Lung microvascular endothelial cell (primary cell): ENCODE measurements around the gene SMARCC1. TPM values are rescaled to one million over a fixed set of nuclear protein-coding genes. Genes with fewer than 3 reads are reported as not detected.

Experiments used
- DNase-seq, 2 donors: peaks; one replicate each; pipeline versions ENCODE4 v3.0.0 to v3.0.0-alpha.2; 2010; ENCODE audit warnings: low read depth in 2 of 2
- total RNA-seq: library from RNA; depleted of rRNA; stranded (reverse); fragments of >200 nt; gene quantifications from 2 replicates; pipeline ENCODE4 v1.2.1, GENCODE V29; 2014

Gene SMARCC1
- total RNA-seq, 1 donor from 2014 or later: 27.0 TPM

- no peak for DNase-seq
Measured at GRCh38 chr3:47553407-47553806, 228.3 kb downstream of the SMARCC1 start.

GRCh38 chr3:47542471-47543173 lies 239.1 kb downstream of the SMARCC1 start:
- no peak for DNase-seq

- no peak for DNase-seq
Measured at GRCh38 chr3:47541583-47542108, 240.0 kb downstream of the SMARCC1 start.

GRCh38 chr3:47540281-47540680 lies 241.4 kb downstream of the SMARCC1 start:
- no peak for DNase-seq

GRCh38 chr3:47536967-47537366 lies 244.7 kb downstream of the SMARCC1 start:
- no peak for DNase-seq

GRCh38 chr3:47536221-47536891 lies 245.3 kb downstream of the SMARCC1 start:
- no peak for DNase-seq

Other genes with a start within 250 kb of the SMARCC1 start
- gene CSPG5, start 203.0 kb downstream of the SMARCC1 start, total RNA-seq: under 0.01 and 0.40 TPM in 2 replicates
- 36.6 and 56.0 TPM in 2 replicates for gene DHX30, start 21.2 kb upstream of the SMARCC1 start, total RNA-seq
- 36.7 and 39.2 TPM in 2 replicates for gene MAP4, start 234.5 kb upstream of the SMARCC1 start, total RNA-seq